GM21619 (cell line): ENCODE data around the gene FLNB.
"Not testable (repeated sequence)": the region's sequence is repeated elsewhere in the genome, so short reads cannot be mapped to it uniquely, and the experiment has no call there.

Experiments used
- ATAC-seq: cut with Tn5 transposase; IDR thresholded peaks from one replicate; pipeline ENCODE4 v1.9.1; 2021; ENCODE audit not compliant: unreplicated experiment

FLNB gene

GRCh38 chr3:58049143-58049785, 41.0 kb downstream of the FLNB start:
- ATAC-seq: no peak

- ATAC-seq: no peak
Measured at GRCh38 chr3:58051196-58051595, 43.0 kb downstream of the FLNB start.

GRCh38 chr3:58051658-58052261, 43.5 kb downstream of the FLNB start:
- ATAC-seq: not testable (repeated sequence)

GRCh38 chr3:58052373-58053273, 44.4 kb downstream of the FLNB start:
- ATAC-seq: no peak

GRCh38 chr3:58054652-58055051, 46.4 kb downstream of the FLNB start:
- no peak for ATAC-seq

GRCh38 chr3:58055314-58055713, 47.1 kb downstream of the FLNB start:
- ATAC-seq: no peak

- not testable (repeated sequence) for ATAC-seq
Measured at GRCh38 chr3:58055891-58056290, 47.7 kb downstream of the FLNB start.

- ATAC-seq: no peak
Measured at GRCh38 chr3:58058361-58059263, 50.4 kb downstream of the FLNB start.

- no peak for ATAC-seq
Measured at GRCh38 chr3:58059349-58060321, 51.4 kb downstream of the FLNB start.

- ATAC-seq: no peak
Measured at GRCh38 chr3:58062472-58062871, 54.2 kb downstream of the FLNB start.

- no peak for ATAC-seq
Measured at GRCh38 chr3:58063022-58063815, 55.0 kb downstream of the FLNB start.

- ATAC-seq: no peak
Measured at GRCh38 chr3:58064923-58065638, 56.9 kb downstream of the FLNB start.

- ATAC-seq: no peak
Measured at GRCh38 chr3:58065700-58066167, 57.5 kb downstream of the FLNB start.

- ATAC-seq: no peak
Measured at GRCh38 chr3:58066842-58067241, 58.6 kb downstream of the FLNB start.

- no peak for ATAC-seq
Measured at GRCh38 chr3:58068122-58068809, 60.0 kb downstream of the FLNB start.

GRCh38 chr3:58071480-58071971, 63.3 kb downstream of the FLNB start:
- no peak for ATAC-seq

GRCh38 chr3:58072052-58072762, 64.0 kb downstream of the FLNB start:
- no peak for ATAC-seq
